OCI-LY1 (cell line): ENCODE measurements around the gene RPH3AL.
"Not testable (repeated sequence)": the region's sequence is repeated elsewhere in the genome, so short reads cannot be mapped to it uniquely, and the experiment has no call there.

Experiments used
- H2AFZ ChIP-seq: fragments of 200-600 bp; sonication (generic), shearing (Covaris generic); 2 replicates; pipeline ENCODE4 v1.6.0; 2014; ENCODE audit warnings: antibody characterized with exemption, mild to moderate bottlenecking, low read length
- H3F3A ChIP-seq: fragments of 200-600 bp; sonication (generic), shearing (Covaris generic); 2 replicates; pipeline ENCODE4 v1.6.0; 2014; ENCODE audit warnings: mild to moderate bottlenecking, antibody characterized with exemption, low read length, moderate library complexity; ENCODE audit not compliant: insufficient read depth
- H3K27ac ChIP-seq: fragments of 200-600 bp; sonication (generic); 2 replicates; pipeline ENCODE4 v1.5.1; 2014; ENCODE audit warnings: low read length, mixed run types, mild to moderate bottlenecking, low read depth; ENCODE audit not compliant: poor library complexity, severe bottlenecking
- H3K27me3 ChIP-seq: fragments of 200-600 bp; sonication (generic); 2 replicates; pipeline ENCODE4 v1.6.0; 2014; ENCODE audit warnings: antibody characterized with exemption, mild to moderate bottlenecking, low read length, moderate library complexity; ENCODE audit not compliant: insufficient read depth
- H3K36me3 ChIP-seq: fragments of 200-600 bp; sonication (generic); 2 replicates; pipeline ENCODE4 v1.6.1; 2014; ENCODE audit warnings: mild to moderate bottlenecking, antibody characterized with exemption, low read length, moderate library complexity, mixed read lengths; ENCODE audit not compliant: insufficient read depth
- H3K4me1 ChIP-seq: fragments of 200-600 bp; sonication (generic); 2 replicates; pipeline ENCODE4 v1.5.1; 2014; ENCODE audit warnings: mild to moderate bottlenecking, low read length, moderate library complexity; ENCODE audit not compliant: insufficient read depth, severe bottlenecking
- H3K4me2 ChIP-seq: fragments of 200-600 bp; sonication (generic), shearing (Covaris generic); 2 replicates; pipeline ENCODE4 v1.6.1; 2014; ENCODE audit warnings: low read length
- H3K4me3 ChIP-seq: fragments of 200-600 bp; sonication (generic); 2 replicates; pipeline ENCODE4 v1.5.1; 2014; ENCODE audit warnings: low read length, low read depth, mild to moderate bottlenecking, mixed read lengths; ENCODE audit not compliant: poor library complexity, severe bottlenecking
- H3K79me2 ChIP-seq: fragments of 200-600 bp; shearing (Covaris generic); 2 replicates; pipeline ENCODE4 v1.6.1; 2016; ENCODE audit warnings: mixed run types, low read length, mixed read lengths; ENCODE audit not compliant: insufficient read depth
- H3K9ac ChIP-seq: fragments of 200-600 bp; sonication (generic), shearing (Covaris generic); 2 replicates; pipeline ENCODE4 v1.6.1; 2014; ENCODE audit warnings: mild to moderate bottlenecking, low read length, mixed read lengths
- H3K9me2 ChIP-seq: fragments of 200-600 bp; sonication (generic), shearing (Covaris generic); 2 replicates; pipeline ENCODE4 v1.6.1; 2014; ENCODE audit warnings: low read depth, mild to moderate bottlenecking, low read length, mixed read lengths
- H3K9me3 ChIP-seq: fragments of 200-600 bp; shearing (Covaris generic); 2 replicates; pipeline ENCODE4 v1.6.1; 2014; ENCODE audit warnings: low read length, mixed read lengths
- H4K20me1 ChIP-seq: fragments of 200-600 bp; sonication (generic), shearing (Covaris generic); 2 replicates; pipeline ENCODE4 v1.6.0; 2016; ENCODE audit warnings: mild to moderate bottlenecking, low read length; ENCODE audit not compliant: insufficient read depth
- EZH2 ChIP-seq: fragments of 200-600 bp; sonication (generic), shearing (Covaris generic); IDR thresholded peaks from 2 replicates; pipeline ENCODE4 v1.8.0; 2017; ENCODE audit warnings: borderline replicate concordance, mixed run types, mild to moderate bottlenecking, antibody characterized with exemption, low read length, moderate library complexity, mixed read lengths
- TF ChIP-seq, protein P1 (sequence below): fragments of 200-600 bp; sonication (generic), shearing (Covaris generic); IDR thresholded peaks from 2 replicates; pipeline ENCODE4 v1.5.1; 2017; ENCODE audit warnings: mild to moderate bottlenecking, antibody characterized with exemption, low read length, moderate library complexity, mixed read lengths

Gene RPH3AL

DNA sequence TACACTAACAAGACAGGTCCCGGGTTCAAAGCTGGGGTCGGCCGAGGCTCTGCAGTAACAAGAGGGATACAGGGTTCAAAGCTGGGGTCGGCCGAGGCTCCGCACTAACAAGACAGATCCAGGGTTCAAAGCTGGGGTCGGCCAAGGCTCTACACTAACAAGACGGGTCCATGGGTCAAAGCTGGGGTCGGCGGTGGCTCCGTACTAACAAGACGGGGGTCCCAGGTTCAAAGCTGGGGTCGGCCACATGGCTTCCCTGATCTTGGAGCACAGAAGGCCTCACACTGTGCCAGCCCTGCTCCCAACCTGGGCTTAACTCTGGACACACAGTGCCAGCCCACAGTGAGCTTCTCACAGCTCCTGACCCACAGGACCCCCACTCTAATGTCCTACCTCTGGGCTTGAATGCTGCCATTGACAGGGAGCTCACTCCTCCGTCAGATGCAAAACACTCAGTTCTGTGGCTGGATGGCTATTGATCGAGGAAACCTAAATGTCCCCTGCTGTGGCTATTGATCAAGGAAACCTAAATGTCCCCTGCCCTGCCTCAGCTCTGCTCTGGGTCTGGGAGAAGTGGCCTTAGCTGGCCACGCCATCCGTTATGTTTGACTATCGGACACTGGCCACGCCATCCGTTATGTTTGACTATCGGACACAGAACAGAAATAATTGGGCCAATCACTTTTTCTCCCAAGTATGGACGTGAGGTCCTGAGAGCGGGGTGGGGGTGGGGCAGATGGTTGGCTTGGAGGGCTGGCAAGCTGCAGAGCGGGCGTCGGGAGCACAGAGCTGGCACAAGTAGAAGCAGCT lies 116.6 kb downstream of the RPH3AL start:
- H3F3A ChIP-seq = peaks cover 14% of the 10 kb centered on the region
- no peaks in the 10 kb centered on the region for H3K36me3 ChIP-seq
- H4K20me1 ChIP-seq = no peaks in the 10 kb centered on the region
- H3K9ac ChIP-seq = no peak overlapping the region
- H2AFZ ChIP-seq = no peak overlapping the region
- no peaks in the 10 kb centered on the region for H3K27me3 ChIP-seq
- H3K4me2 ChIP-seq = no peak overlapping the region
- no peak for TF ChIP-seq EZH2
- TF ChIP-seq, protein P1, sequence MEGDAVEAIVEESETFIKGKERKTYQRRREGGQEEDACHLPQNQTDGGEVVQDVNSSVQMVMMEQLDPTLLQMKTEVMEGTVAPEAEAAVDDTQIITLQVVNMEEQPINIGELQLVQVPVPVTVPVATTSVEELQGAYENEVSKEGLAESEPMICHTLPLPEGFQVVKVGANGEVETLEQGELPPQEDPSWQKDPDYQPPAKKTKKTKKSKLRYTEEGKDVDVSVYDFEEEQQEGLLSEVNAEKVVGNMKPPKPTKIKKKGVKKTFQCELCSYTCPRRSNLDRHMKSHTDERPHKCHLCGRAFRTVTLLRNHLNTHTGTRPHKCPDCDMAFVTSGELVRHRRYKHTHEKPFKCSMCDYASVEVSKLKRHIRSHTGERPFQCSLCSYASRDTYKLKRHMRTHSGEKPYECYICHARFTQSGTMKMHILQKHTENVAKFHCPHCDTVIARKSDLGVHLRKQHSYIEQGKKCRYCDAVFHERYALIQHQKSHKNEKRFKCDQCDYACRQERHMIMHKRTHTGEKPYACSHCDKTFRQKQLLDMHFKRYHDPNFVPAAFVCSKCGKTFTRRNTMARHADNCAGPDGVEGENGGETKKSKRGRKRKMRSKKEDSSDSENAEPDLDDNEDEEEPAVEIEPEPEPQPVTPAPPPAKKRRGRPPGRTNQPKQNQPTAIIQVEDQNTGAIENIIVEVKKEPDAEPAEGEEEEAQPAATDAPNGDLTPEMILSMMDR = no peak
- no peaks in the 10 kb centered on the region for H3K9me2 ChIP-seq
- H3K9me3 ChIP-seq = no peaks in the 10 kb centered on the region
- H3K4me1 ChIP-seq = peaks cover 77% of the 10 kb centered on the region
- no peak overlapping the region for H3K27ac ChIP-seq
- no peak overlapping the region for H3K4me3 ChIP-seq
- no peaks in the 10 kb centered on the region for H3K79me2 ChIP-seq

DNA sequence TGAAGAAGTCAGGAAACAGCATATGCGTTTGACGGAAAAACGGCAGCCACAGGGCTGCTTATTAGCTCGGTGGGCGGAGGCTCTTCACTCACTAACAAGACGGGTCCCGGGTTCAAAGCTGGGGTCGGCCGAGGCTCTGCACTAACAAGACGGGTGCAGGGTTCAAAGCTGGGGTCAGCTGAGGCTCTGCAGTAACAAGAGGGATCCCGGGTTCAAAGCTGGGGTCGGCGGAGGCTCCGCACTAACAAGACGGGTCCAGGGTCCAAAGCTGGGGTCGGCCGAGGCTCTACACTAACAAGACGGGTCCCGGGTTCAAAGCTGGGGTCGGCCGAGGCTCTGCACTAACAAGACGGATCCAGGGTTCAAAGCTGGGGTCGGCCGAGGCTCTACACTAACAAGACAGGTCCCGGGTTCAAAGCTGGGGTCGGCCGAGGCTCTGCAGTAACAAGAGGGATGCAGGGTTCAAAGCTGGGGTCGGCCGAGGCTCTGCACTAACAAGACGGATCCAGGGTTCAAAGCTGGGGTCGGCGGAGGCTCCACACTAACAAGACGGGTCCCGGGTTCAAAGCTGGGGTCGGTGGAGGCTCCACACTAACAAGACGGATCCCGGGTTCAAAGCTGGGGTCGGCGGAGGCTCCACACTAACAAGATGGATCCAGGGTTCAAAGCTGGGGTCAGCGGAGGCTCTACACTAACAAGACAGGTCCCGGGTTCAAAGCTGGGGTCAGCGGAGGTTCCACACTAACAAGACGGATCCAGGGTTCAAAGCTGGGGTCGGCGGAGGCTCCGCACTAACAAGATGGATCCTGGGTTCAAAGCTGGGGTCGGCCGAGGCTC lies 117.4 kb downstream of the RPH3AL start:
- H3K9me3 ChIP-seq = not testable (repeated sequence)
- peak overlapping the region; percentile 35; the same call in 1 of the 2 replicates for H3K4me2 ChIP-seq

DNA sequence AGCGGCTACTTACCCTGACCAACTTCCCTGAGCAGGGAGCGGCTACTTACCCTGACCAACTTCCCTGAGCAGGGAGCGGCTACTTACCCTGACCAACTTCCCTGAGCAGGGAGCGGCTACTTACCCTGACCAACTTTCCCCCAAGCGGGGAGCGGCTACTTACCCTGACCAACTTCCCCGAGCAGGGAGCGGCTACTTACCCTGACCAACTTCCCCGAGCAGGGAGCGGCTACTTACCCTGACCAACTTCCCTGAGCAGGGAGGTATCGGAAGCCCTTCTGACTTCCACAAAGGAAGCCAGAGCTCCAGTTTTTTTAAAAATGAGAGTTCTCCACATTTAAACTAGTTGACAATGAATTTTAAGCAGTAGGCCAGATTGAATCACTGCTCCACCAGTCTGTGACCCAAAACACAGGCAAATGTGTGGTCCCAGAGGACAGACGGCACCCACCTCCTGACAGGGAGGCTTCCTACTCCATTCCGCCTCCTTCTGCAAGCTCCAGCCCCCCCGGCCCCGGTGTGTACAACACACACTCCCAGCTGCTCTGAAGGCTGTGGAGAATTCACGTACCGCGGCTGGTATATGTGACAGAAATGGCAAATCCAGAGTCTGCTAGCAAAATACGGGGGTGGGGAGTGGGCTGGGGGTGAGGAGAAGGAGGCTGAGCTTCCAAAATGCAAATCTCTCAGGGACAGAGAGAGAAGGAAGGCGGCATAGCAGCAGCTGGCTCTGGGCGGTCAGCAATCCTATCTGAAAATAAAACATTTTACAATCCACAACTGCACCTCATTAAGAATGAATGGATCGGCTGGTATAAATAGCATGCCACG lies 118.2 kb downstream of the RPH3AL start:
- H3K9me3 ChIP-seq = not testable (repeated sequence)
- H3K4me3 ChIP-seq = peak overlapping the region; percentile 22

More for the DNA sequence above, 117.4 kb downstream of the RPH3AL start:
- Histone ChIP-seq H3K27ac (peak overlapping the region; percentile 76), H3K4me3 (peak overlapping the region; percentile 22), H3K9ac (peak overlapping the region; percentile 21; the same call in 1 of the 2 replicates), H3K4me1 (peaks cover 75% of the 10 kb centered on the region), H3F3A (peaks cover 14% of the 10 kb centered on the region)
- not testable (repeated sequence) for H3K79me2 ChIP-seq, H3K36me3 ChIP-seq, H3K27me3 ChIP-seq, H3K9me2 ChIP-seq, H4K20me1 ChIP-seq, H2AFZ ChIP-seq

More for the DNA sequence above, 118.2 kb downstream of the RPH3AL start:
- Histone ChIP-seq H3K4me1 (peaks cover 68% of the 10 kb centered on the region), H3K4me2 (peak overlapping the region; percentile 35; the same call in 1 of the 2 replicates), H3K9ac (peak overlapping the region; percentile 21; the same call in 1 of the 2 replicates), H3F3A (peaks cover 14% of the 10 kb centered on the region), H3K27ac (peak overlapping the region; percentile 76)
- H3K27me3 ChIP-seq, H3K79me2 ChIP-seq, H3K36me3 ChIP-seq, H4K20me1 ChIP-seq, H2AFZ ChIP-seq, H3K9me2 ChIP-seq: not testable (repeated sequence)
